ENCODE data around the gene CACNA1E. TPM values are rescaled to one million over a fixed set of nuclear protein-coding genes. Genes with fewer than 3 reads are reported as not detected.

Gene CACNA1E
- total RNA-seq (1 to 10 TPM in 5 of 7 donors, under 1 TPM in 2; 0.70 to 6.1 (median 2.0) TPM), polyA plus RNA-seq (under 1 TPM; 0.02 to 0.09 (median 0.06) TPM)
- long read RNA-seq, donor 1: 0 reads
- long read RNA-seq, donor 2: 0 reads

GRCh38 chr1:181483285-181484195, at the start of gene CACNA1E:
Gene CACNA1E (plus strand): TSS chr1:181483517. CDS start chr1:181483745, 228 bp downstream.
- H3K4me3 ChIP-seq: peak within 1 kb of the TSS in 7 of 8 donors; percentile 22 to 63 (median 29)

GRCh38 chr1:181433931-181434330, 49.4 kb upstream of the CACNA1E start:
- no peak for DNase-seq
- no peaks in the 10 kb centered on the region for H3K36me3 ChIP-seq
- TF ChIP-seq POLR2A (IDR thresholded peaks at IDR 0.05) (no peak), CTCF (IDR thresholded peaks at IDR 0.05 in 8 of 11, conservative IDR thresholded peaks at IDR 0.05 in 3 of 11) (no peak)
- H3K27me3 ChIP-seq (replicated peaks in 1 of 7): peaks cover 0 to 41% (median 0%) of the 10 kb centered on the region in 7 donors
- no peaks in the 10 kb centered on the region for H3K9me3 ChIP-seq
- WGBS, 5 donors: 80 to 92% (median 89%) methylated on average over 3 of the region's 3 CpGs
- no peaks in the 10 kb centered on the region for H3K4me1 ChIP-seq
- no peak overlapping the region for H3K27ac ChIP-seq
- intact Hi-C loops (cut with DNase I; ENCODE audit: low total_unique reads): no loop called here
- no peak overlapping the region for H3K4me3 ChIP-seq

More at GRCh38 chr1:181483285-181484195, at the start of gene CACNA1E:
- DNase-seq: peak; percentile 78
- intact Hi-C loops (cut with DNase I; ENCODE audit: low total_unique reads): loop anchor here (10.0 kb wide), 1 partner anchor 591 kb away; no protein-coding TSS in a partner anchor
- Histone ChIP-seq H3K4me1 (peaks cover 0 to 43% (median 19%) of the 10 kb centered on the region in 6 donors), H3K27ac (peak within 1 kb of the TSS in 3 of 8 donors; percentile 7 to 72 (median 66)), H3K36me3 (no peaks in the 10 kb centered on the region), H3K9me3 (no peaks in the 10 kb centered on the region), H3K27me3 (replicated peaks in 1 of 7) (peaks cover 0 to 99% (median 50%) of the 10 kb centered on the region in 7 donors)
- no peak for TF ChIP-seq POLR2AphosphoS5 (IDR thresholded peaks at IDR 0.05)
- TF ChIP-seq CTCF (IDR thresholded peaks at IDR 0.05 in 8 of 11, conservative IDR thresholded peaks at IDR 0.05 in 3 of 11): no peak
- TF ChIP-seq POLR2A (IDR thresholded peaks at IDR 0.05): no peak
- WGBS, 5 donors: 11 to 16% (median 12%) methylated on average over 43 of the region's 43 CpGs

- peaks cover 0 to 29% (median 0%) of the 10 kb centered on the region in 7 donors for H3K27me3 ChIP-seq (replicated peaks in 1 of 7)
- intact Hi-C loops (cut with DNase I; ENCODE audit: low total_unique reads): no loop called here
- no peaks in the 10 kb centered on the region for H3K4me1 ChIP-seq
- WGBS, 5 donors: 60 to 86% (median 71%) methylated on average over 2 of the region's 2 CpGs
- no peaks in the 10 kb centered on the region for H3K9me3 ChIP-seq
- TF ChIP-seq CTCF (IDR thresholded peaks at IDR 0.05 in 8 of 11, conservative IDR thresholded peaks at IDR 0.05 in 3 of 11) (no peak), POLR2A (IDR thresholded peaks at IDR 0.05) (no peak), POLR2AphosphoS5 (IDR thresholded peaks at IDR 0.05) (no peak)
- H3K27ac ChIP-seq: no peak overlapping the region
- H3K4me3 ChIP-seq: no peak overlapping the region
- H3K36me3 ChIP-seq: no peaks in the 10 kb centered on the region
- DNase-seq: no peak
Measured at GRCh38 chr1:181438013-181438412, 45.3 kb upstream of the CACNA1E start.

GRCh38 chr1:181440510-181440909, 42.8 kb upstream of the CACNA1E start:
- Histone ChIP-seq H3K4me3 (no peak overlapping the region), H3K36me3 (no peaks in the 10 kb centered on the region), H3K27me3 (replicated peaks in 1 of 7) (peaks cover 0 to 15% (median 0%) of the 10 kb centered on the region in 7 donors), H3K4me1 (no peaks in the 10 kb centered on the region), H3K9me3 (no peaks in the 10 kb centered on the region), H3K27ac (no peak overlapping the region)
- 87 to 92% (median 90%) methylated on average over 4 of the region's 4 CpGs for WGBS, 5 donors
- TF ChIP-seq POLR2AphosphoS5 (IDR thresholded peaks at IDR 0.05) (no peak), CTCF (IDR thresholded peaks at IDR 0.05 in 8 of 11, conservative IDR thresholded peaks at IDR 0.05 in 3 of 11) (no peak), POLR2A (IDR thresholded peaks at IDR 0.05) (no peak)
- intact Hi-C loops (cut with DNase I; ENCODE audit: low total_unique reads): no loop called here
- no peak for DNase-seq

Data from spleen (tissue), 13 donors.